ENCODE data around the gene C1orf52.
A peak's percentile ranks its signal among the peaks of the same experiment; 100 is the strongest.

Gene C1orf52

DNA sequence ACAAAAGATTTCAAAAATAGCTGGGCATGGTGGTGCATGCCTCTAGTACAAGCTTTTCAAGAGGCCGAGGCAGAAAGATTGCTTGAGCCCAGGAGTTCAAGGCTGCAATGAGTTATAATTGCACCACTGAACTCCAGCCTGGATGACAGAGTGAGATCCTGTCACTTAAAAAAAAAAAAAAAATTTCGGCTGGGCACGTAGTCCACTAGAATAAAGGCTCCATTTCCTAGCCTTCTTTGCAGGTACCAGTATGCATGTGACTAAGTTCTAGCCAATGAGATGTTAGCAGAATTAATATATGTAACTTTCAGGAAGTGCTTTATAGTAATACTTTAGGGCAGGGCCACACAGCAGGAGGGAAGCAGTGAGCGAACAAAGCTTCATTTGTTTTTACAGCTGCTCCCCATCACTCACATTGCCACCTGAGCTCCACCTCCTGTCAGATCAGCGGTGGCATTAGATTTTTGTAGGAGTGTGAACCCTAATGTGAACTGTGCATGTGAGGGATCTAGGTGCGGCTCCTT, 29.8 kb downstream of the C1orf52 start:
- peak; percentile 81 for DNase-seq

DNA sequence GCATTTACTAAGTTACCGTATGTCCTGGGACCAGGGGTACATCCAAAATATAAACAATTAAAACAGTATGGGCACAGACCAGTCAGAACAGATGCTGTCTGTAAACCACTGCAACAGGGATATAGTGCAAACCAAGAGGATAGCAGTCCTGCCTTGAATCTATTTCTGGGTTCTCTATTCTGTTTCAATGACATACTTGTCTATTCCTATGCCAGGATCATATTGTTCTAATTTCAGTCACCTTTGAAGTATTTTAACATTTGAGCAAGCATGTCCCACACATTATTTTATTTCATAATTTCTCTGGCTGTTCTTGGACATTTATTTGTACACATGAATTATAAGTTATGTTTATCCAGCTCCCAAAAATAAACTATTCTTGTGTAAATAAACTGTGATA, 30.5 kb downstream of the C1orf52 start:
- no peak for DNase-seq

DNA sequence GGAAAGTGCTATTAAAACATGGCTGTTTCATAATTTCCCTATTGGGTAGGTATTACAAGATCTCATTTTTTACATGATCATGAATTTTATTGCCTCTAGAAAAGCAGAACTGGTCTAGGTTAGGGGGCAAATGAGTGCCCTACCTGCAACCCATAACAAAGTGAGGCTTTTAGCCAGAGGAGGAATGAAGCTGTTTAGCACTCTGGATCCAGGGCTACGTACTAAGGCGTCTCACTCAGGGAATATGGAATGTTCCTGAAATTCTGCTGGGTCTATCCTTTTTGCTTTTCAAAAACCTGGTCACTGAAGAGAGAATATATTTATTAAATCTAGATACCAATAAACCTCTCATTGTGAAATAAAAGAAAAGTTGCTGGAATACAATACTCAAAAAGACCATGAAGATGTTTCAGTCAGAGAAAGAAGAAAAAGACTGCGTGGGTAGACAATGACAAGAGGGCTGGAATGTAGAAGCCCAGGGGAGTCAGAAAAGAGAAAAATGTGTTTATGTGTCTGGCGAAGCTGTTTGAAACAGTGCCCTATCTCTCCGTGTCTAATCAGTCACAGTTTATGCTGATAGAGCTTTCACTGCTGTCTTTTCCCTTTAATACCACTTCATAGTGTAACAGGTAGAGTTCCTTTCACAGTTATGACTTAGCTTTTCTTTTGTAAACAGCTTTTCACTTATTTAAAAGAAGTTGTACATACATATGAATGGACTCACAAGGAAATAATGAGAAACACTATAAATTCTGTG, 33.7 kb downstream of the C1orf52 start:
- no peak for DNase-seq

DNA sequence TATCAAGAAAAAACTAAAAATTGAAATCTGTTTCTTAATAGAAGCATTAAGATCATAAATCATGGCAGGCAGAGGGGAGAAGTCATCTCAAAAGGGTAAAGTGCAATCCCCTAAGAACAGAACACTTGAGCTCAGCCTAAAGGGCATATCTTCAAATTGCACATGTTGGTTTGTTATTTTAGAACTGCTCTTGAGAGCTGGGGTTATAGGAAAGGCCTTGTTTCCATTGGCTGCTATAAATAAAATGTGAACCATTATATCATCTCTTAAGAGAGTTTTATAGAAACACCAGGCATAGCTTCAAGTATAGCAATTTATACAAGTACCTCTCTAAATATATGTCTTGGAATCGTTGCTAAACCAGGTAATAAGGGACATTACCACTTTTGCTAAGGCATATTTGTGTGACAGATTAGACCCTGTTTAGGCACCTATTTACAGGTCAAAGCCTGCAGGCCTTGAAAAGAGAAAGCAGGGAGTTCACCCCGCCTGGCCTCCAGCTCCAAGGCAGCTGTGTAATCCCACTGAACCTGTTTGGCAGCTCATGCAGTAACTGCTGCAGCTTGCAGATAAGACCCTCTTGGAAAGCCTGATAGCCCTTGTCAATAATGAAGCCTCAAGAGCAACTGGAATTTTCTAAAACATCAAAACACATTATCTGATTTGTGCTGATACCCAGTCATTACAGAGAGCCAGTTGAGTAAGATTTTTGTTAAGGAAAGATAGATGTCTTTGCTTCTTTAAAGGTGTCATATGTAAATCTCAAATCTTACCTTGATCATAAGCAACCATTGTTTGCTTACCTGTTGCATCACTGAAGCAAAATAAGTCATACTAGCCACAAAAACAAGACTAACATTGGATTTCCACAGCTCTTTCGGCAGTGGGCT, 34.5 kb downstream of the C1orf52 start:
- peak; percentile 9 for DNase-seq

DNA sequence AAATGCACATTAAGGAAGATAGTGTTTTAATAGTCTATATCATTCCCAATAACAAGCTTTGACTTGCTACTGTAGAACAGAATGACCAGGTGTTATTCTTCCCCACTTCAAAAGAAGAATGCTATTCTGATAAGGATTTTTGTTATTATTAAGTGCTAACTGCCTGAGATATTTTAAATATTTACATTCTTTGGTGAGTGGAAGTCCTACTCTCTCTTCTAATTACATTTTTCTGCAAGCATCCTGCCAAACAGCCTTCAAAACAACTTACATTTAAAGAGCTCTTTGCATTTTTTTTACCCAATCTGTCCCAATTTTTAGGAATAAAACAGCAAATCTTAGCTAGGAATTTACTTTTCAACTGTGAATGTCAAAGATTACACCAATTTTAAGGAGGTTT, 35.2 kb downstream of the C1orf52 start:
- DNase-seq = no peak

DNA sequence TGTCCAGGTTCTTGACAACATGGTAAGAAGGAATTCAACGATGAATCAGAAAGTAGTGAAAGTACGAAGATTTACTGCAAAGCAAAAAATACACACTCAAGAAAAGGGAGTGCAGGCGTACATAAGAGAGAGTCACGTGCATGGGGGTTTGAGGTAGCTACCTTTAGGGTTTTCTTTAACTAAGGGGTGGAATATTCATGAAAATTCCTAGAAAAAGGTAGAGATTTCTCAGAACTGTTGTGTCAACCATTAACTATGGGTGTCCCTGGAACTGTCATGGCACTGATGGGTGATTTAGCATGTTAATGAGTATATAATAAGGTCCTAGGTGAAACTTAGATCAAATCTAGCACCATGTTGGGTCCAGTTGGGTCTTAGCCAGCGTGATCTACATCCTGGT, 36.1 kb downstream of the C1orf52 start:
- no peak for DNase-seq

DNA sequence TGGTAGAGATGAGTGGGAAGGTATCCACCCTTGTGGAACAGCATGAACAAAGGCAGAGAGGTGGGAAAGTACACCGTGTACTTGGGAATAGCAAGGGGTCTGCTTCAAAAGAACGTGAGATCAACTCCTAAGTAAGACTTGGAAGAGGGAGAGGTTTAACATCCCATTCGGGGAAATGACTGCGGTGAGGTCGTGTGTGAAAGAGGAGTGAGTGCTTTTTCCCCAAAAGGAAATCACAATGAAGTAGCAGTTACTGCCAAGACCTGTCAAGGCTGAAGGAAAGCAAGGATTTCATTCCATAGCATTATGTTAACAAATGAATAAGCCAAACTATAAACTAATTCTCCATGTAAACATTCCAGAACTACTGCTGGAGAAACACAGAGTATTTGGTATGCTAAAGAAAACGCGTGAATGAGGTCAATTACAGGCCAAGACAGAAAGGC, 38.7 kb downstream of the C1orf52 start:
- no peak for DNase-seq

DNA sequence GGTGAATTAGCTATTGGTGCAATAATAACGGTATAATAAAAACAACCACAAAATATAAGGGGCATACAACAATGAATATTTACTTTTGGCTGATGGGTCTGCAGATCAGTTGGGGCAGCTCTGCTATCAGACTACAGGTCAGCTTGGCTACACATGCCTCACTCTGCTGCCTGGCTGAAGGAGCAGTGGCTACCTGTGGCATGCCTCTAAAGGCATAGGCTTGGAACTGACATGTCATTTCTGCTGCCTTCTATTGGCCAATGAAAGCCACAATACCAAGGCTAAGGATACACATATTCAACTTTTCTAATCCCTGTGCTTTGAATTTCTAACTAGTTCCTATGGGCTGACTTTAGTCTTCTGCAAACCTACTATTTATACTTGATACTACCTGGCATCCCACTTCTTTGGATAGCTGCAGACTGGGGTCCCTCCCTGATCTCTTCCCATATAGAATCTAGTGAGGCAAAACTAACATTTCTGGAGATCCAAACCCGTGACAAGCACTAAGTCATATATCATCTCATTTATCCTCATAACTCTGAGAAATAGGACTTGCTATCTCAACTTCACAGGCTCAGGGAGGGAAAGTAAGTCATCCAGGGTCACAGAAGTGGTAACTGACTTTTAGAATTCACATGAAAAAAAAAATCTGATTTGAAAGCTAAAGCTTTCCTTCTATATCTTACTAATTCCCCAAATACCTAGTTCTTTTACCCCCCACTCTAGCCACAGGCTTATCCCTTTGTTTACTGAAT, 39.4 kb downstream of the C1orf52 start:
- DNase-seq = no peak

DNA sequence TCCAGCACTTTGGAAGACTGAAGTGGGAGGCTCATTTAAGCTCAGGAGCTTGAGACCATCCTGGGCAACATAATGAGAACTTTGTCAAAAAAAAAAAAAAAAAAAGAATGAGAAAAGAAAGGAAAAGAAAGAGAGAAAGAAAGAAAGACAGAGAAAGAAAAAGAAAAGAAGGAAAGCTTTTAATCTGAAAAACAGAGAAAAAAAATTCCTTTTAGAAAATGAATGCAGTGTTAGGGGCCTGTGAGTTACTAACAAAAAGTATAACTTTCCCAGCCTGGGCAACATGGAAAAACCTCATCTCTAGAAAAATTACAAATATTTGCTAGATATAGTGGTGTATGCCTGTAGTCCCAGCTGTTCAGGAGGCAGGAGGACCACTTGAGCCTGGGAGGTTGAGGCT, 42.8 kb downstream of the C1orf52 start:
- no peak for DNase-seq

DNA sequence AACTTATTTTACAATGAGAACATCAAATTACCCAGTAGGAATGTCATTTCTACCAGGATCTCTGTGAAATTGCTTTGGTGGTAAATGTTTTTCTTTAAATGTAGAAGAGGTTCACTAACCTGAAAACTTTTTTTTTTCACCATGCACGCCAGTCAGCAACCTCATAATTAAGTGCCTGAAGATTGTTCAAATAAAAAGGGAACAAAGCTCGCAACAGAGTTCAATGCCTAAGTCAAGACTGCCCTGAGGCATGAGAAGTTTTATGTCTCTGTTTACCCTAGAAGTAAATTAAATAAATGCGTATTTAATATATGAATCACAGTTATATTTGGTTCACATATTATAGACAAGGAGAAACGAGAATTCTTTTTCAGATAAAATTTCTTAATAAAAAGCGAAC, 44.8 kb downstream of the C1orf52 start:
- peak; percentile 71 for DNase-seq

DNA sequence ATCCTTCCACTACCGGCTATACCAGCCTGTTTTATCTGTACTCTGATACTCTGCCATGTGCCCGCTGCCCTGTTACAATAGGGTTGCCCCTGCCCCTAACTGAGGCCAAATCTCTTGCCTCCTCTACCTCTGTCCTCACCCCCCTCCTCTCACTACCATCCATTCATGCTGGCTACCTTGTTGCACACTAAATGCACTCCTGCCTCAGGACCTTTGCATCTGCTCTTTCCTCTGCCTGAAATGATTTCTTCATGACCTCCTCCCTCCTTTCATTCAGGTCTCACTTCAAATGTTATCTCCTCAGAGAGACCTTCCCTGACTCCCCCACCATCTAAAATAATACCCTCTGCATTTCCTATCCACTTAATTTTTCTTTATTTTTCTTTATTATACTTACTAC, 51.0 kb downstream of the C1orf52 start:
- DNase-seq = no peak

DNA sequence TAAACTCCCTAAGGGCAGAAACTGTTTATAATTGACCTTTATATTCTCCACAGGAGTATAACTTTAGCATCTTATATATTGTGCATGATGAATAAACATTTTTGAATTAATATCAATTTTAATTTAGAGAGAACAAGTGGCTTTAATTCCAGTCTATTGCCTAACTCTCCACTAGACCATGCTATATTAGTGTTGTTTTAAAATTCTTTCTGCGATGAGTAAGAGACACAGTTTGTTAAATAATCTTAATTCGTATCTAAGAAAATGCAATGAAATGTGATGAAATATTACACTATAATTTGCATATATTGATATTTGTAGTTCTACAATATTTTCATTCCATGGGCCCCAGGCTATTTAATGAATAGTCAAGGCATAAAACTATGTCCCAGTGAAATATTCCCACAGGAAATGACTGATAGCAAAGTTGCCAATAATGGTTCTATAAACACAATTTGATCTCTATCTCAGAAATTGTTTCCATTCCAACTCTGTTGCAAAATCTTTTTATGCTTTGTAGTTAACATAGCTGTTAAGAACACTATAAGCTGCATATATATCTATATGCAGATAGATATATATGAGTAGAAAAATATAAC, 55.8 kb downstream of the C1orf52 start:
- DNase-seq = no peak

DNA sequence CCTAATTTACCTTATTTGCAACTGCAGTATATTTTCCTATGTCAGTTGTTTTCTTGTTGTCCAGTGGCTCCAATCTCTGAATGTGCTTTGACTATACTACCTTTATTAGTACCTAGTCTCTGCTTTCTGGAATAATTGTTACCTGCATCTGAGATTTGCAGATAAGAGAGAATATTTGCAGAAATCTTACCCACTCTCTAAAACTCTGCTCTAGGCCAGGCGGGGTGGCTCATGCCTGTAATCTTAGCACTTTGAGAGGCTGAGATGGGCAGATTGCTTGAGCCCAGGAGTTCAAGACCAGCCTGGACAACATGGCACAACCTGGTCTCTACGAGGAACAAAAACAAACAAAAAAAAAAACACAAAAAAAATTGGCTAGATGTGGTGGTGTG, 56.6 kb downstream of the C1orf52 start:
- no peak for DNase-seq

DNA sequence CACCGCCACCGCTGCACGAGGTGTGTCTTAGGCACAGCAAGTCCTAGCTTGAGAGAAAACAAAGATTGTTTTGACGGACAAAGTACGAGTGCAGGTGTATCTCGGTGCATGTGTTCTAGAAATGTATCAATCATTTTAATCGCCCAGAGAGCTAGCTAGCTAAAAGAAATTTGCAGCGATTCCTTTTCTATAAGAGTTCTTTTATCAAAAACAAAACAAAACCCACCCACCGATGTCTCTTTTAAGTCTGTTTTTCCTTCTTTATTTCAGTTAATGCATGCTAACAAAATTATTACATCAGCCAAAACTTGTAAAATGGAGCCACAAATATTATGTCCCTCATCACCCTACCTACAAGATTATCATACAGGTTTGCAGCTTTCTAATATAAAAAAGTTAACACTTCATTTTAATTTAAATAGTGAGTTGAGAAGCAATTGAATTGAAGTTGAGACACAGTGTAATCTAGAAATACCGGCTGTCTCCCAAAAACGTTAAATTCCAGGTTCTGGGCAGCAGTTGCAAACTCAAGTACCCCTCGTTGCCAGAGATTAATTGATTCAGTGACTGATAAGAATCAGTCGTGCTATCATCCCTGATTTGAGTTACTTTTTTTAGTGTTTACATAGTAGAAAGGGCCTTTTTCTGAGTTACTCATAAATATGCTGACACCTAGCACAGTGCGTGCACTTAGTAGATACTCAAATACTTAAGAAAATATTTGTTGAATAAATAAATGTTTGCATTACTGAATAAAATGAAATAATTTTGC, 57.2 kb downstream of the C1orf52 start:
- no peak for DNase-seq

DNA sequence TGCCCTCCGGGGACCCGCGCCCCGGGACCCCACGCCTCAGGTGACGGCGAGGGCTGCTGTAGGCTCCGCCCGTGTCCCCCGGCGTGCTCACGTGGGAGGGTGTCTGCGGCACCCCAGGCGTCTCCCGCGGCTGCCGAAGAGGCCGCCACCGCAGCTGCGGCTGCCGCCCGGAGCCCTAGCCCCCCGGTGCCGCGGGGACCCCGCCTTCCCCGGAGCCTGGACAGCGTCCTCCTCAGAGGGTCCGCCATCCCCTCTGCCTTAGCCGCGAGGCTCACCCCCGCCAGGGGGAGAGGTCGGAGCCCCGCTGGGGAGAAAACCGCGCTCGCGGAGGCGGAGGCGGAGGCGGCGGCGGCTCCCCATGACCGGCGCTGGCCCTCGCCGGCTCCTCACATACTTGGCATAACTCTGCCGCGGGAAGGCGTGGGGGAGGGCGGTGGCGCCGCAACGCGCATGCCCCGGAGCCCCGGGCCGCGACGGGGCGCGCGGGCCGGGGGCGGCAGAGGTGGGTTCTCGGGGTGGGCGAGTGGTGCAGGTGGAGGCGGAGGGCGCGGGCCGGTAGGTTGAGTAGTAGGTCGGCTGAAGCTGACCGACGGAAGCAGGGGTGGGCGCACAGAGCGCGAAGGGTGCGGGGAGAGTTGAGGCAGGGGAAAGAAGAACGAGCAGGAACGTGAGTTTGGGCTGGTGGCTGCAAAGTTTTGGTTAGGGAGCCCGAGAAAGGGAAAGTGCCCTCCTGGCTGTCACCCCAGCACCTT, 57.9 kb downstream of the C1orf52 start:
- peak; percentile 60 for DNase-seq

DNA sequence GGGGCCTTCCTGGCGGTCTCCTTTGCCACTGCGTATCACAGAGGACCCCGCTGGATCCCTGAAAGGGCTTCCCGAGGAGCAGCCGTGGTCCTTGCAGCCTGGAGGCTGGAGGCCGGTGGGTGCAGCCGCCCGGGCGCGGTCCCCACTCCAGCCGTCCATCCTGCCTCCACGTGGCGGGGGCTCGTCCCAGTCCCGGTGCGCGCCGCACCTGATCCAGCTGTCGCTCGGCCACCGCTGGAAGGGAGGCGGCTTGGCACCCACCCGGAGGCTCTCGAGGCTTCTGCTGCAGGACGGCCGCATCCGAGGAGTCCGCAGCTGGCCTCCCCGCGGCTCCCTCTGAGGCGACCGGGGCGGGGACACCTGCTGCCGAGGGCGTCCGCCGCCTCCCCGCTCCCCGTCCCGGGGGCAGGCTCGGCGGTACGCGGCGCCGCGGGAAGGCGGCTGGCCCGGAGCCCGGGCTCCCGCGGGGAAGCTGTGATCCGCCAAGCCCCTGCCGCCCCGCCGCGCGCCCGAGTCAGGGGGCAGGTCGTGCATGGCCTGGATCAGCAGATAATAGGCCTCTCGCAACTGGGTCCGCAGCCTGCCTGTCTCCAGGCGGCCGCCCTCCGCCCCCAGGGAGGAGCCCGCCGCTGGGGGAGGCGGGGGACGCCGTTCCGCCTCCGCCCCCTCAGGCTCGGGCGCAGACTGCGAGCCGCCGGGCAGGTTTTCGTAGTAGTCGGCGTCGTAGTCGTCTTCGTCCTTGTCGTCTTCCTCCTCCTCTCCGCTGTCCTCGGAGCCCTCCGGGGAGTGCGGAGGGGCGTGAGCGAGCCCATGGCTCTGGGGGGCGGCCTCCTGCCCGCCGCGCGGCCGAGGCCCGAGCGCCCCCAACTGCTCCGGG, 58.8 kb downstream of the C1orf52 start, which contains the start of gene SYDE2:
Gene SYDE2 (minus strand): TSS at position 554 of the 877 bp plus-strand sequence. CDS start 20 bp downstream, at position 534.
- peak; percentile 81 for DNase-seq

Measured in NCI-H69 (cell line).